Measurements from ENCODE around the gene CELF5.

DNA sequence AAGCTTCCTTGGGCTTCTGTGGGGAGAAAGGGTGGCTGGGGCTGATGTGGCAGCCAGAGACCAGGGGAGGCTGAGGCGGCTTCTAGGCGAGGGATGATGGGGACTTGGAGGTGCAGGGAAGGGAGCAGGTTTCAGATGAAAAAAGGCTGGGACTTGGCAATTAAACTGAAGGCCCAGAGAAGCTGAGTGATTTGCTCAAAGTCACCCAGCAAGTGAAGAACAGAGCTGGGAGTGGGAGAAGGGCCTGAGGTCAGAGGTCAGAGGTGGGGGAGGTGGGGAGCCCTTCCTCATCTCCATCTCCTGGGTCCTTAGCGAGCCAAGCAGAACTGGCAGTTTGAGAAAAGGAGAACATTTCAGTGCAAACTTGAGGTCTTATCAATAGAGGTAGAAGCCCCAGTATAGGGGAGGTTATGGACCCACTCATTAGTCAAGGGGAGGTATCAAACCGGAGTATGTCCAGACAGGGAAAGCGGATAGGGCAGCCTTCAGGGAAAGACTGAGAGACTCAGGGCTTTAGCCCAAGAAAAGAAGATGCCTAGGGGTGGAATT is 92.3 kb downstream of the CELF5 start:
- no peak for TF ChIP-seq POLR2A (IDR thresholded peaks at IDR 0.05)
- no peak for TF ChIP-seq CTCF (IDR thresholded peaks at IDR 0.05 in 8 of 11, conservative IDR thresholded peaks at IDR 0.05 in 3 of 11)
- no peak for TF ChIP-seq POLR2AphosphoS5 (IDR thresholded peaks at IDR 0.05)
